Endothelial cell of umbilical vein (primary cell): ENCODE results near the gene SPTLC1.

Experiments used
- EZH2 ChIP-seq: IDR thresholded peaks from 2 replicates; pipeline ENCODE4 v1.6.1; 2012; ENCODE audit warnings: borderline replicate concordance, low read depth, mild to moderate bottlenecking, moderate library complexity, low read length, inconsistent platforms; ENCODE audit not compliant: severe bottlenecking
- JUN ChIP-seq: IDR thresholded peaks from 2 replicates; pipeline ENCODE4 v1.6.1; 2011; ENCODE audit warnings: borderline replicate concordance, low read depth; ENCODE audit not compliant: insufficient read length, insufficient read depth
- MYC ChIP-seq: IDR thresholded peaks from one replicate; pipeline ENCODE4 v1.6.1; 2011; ENCODE audit warnings: mild to moderate bottlenecking, low read depth, low read length
- POLR2A ChIP-seq: IDR thresholded peaks from 2 replicates; pipeline ENCODE4 v1.6.1; 2012; ENCODE audit warnings: low read depth, mild to moderate bottlenecking, control low read depth, low read length
- POLR2AphosphoS5 ChIP-seq: IDR thresholded peaks from 2 replicates; pipeline ENCODE4 v1.6.1; 2012; ENCODE audit warnings: low read depth, mild to moderate bottlenecking, control low read depth, low read length, moderate library complexity; ENCODE audit not compliant: insufficient read depth
- TF ChIP-seq, protein P1 (sequence below), 2 donors: IDR thresholded peaks; 1 replicate in 1 of 2; 2 replicates in 1 of 2; pipeline ENCODE4 v1.5.1; 2011; ENCODE audit warnings: low read length in 2 of 2, mild to moderate bottlenecking in 2 of 2, moderate library complexity in 2 of 2, control low read depth in 1 of 2, inconsistent platforms in 1 of 2, low read depth in 1 of 2; ENCODE audit not compliant: insufficient read depth in 1 of 2; ENCODE audit errors: extremely low read depth in 1 of 2

DNA sequence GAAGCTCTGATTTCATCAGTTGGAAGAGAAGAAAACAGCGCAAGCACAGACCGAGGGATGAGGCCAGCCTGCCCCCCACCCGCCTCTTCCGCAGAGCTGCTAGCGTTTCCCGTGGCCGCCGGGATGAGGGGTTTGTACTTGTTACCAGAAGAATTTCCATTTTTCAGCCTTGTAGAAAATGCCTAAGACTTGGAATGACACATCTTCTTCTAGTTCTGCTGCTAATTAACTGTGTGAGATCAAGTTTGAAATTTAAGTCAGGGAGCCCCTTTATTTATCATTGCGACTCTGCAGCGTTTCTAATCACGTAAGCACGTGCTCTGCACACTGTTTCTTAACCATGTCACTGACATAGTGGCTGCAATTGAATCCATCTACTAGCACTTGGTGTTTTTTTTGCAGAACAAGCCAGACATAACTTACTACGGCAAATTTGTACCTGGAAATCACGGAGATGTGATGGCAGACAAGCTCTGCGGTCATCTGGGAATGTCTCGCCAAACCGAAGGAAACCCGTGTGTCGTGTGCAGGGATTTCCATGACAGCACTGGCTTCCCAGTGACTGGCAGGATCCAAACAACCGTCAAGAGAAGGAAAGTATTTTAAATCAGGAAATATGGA, 123.4 kb downstream of the SPTLC1 start:
- TF ChIP-seq POLR2AphosphoS5 (no peak), POLR2A (no peak), MYC (no peak), JUN (no peak), EZH2 (no peak)
- TF ChIP-seq, protein P1, sequence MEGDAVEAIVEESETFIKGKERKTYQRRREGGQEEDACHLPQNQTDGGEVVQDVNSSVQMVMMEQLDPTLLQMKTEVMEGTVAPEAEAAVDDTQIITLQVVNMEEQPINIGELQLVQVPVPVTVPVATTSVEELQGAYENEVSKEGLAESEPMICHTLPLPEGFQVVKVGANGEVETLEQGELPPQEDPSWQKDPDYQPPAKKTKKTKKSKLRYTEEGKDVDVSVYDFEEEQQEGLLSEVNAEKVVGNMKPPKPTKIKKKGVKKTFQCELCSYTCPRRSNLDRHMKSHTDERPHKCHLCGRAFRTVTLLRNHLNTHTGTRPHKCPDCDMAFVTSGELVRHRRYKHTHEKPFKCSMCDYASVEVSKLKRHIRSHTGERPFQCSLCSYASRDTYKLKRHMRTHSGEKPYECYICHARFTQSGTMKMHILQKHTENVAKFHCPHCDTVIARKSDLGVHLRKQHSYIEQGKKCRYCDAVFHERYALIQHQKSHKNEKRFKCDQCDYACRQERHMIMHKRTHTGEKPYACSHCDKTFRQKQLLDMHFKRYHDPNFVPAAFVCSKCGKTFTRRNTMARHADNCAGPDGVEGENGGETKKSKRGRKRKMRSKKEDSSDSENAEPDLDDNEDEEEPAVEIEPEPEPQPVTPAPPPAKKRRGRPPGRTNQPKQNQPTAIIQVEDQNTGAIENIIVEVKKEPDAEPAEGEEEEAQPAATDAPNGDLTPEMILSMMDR (IDR thresholded peaks at IDR 0.05; ENCODE audit: extremely low read depth in 1 of 2, insufficient read depth in 1 of 2, low read depth in 1 of 2, low read length in 2 of 2) = no peak
